ENCODE data around the gene EMILIN1. TPM values are rescaled to one million over a fixed set of nuclear protein-coding genes. Genes with fewer than 3 reads are reported as not detected.

EMILIN1 gene
- total and polyA plus RNA-seq, 2 of the 8 experiments (the other 6 are each of a cell fraction or from before 2014, with no cell fraction given), result 1.9 to 3.0 TPM

DNA sequence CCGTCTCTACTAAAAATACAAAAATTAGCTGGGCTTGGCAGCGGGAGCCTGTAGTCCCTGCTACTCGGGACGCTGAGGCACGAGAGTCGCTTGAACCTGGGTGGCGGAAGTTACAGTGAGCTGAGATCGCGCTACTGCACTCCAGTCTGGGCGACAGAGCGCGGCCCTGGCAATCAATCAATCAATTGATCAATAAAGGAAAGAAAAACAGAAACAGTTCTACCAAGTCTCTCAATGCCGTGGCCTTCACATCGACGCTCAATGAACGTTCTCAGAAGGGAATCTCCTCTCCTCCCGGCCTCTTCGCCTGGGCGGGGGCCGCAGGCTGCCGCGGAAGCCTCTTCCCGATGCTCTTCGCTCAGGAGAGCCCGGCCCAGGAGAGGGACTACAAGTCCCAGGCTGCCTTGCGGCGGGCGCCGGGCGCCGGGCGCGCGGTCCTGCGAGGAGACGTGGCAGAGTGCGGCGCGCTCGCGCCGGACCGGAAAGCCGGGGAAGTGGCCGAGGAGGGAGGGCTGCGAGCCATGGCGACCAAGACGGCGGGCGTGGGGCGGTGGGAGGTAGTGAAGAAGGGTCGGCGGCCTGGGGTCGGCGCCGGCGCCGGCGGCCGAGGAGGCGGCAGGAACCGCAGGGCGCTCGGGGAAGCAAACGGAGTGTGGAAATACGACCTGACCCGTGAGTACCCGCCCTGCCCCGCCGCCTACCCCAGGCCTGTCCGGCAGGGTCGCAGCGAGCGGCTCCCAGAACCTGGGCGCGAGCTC lies 45.7 kb upstream of the EMILIN1 start, which contains the start of gene TMEM214 (continued):
- TF ChIP-seq RFX5 (IDR thresholded peaks at IDR 0.05; ENCODE audit: borderline replicate concordance, low read depth, low read length), result no peak
- TF ChIP-seq JUND (IDR thresholded peaks at IDR 0.05; ENCODE audit: low read length), result no peak
- TF ChIP-seq, protein P1, sequence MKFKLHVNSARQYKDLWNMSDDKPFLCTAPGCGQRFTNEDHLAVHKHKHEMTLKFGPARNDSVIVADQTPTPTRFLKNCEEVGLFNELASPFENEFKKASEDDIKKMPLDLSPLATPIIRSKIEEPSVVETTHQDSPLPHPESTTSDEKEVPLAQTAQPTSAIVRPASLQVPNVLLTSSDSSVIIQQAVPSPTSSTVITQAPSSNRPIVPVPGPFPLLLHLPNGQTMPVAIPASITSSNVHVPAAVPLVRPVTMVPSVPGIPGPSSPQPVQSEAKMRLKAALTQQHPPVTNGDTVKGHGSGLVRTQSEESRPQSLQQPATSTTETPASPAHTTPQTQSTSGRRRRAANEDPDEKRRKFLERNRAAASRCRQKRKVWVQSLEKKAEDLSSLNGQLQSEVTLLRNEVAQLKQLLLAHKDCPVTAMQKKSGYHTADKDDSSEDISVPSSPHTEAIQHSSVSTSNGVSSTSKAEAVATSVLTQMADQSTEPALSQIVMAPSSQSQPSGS (IDR thresholded peaks at IDR 0.05; ENCODE audit: low read length), result no peak
- TF ChIP-seq, protein P2, sequence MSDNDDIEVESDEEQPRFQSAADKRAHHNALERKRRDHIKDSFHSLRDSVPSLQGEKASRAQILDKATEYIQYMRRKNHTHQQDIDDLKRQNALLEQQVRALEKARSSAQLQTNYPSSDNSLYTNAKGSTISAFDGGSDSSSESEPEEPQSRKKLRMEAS (IDR thresholded peaks at IDR 0.05), result peak; percentile 4; the same call in 1 of the 2 replicates
- peak; percentile 79 for TF ChIP-seq PHF8 (conservative IDR thresholded peaks at IDR 0.05; ENCODE audit: low read depth, low read length)
- TF ChIP-seq ASH2L (IDR thresholded peaks at IDR 0.05; ENCODE audit: low read length), result peak; percentile 23
- TF ChIP-seq TAF1 (IDR thresholded peaks at IDR 0.05; ENCODE audit: low read depth, low read length), result peak; percentile 63
- TF ChIP-seq MAFK (IDR thresholded peaks at IDR 0.05; ENCODE audit: low read depth, low read length), result no peak
- TF ChIP-seq NANOG (IDR thresholded peaks at IDR 0.05; ENCODE audit: insufficient read depth, low read depth, low read length, poor library complexity, severe bottlenecking), result no peak
- TF ChIP-seq TAF7 (optimal IDR thresholded peaks at IDR 0.05; ENCODE audit: borderline replicate concordance, low read depth, low read length), result no peak
- no peak for TF ChIP-seq CBX5 (IDR thresholded peaks at IDR 0.05; ENCODE audit: low read depth, low read length)
- TF ChIP-seq SIRT6 (IDR thresholded peaks at IDR 0.05; ENCODE audit: low read length), result no peak
- no peak for TF ChIP-seq NRF1 (IDR thresholded peaks at IDR 0.05; ENCODE audit: low read depth, low read length)
- TF ChIP-seq POLR2A (IDR thresholded peaks at IDR 0.05; ENCODE audit: control extremely low read depth in 1 of 2, low read depth in 2 of 2, low read length in 2 of 2), result peak in 1 of 2 experiments; percentile 76; a peak in 2 of 3 replicates
- TF ChIP-seq, protein P3, sequence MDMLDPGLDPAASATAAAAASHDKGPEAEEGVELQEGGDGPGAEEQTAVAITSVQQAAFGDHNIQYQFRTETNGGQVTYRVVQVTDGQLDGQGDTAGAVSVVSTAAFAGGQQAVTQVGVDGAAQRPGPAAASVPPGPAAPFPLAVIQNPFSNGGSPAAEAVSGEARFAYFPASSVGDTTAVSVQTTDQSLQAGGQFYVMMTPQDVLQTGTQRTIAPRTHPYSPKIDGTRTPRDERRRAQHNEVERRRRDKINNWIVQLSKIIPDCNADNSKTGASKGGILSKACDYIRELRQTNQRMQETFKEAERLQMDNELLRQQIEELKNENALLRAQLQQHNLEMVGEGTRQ (IDR thresholded peaks at IDR 0.05; ENCODE audit: low read length), result no peak
- no peak; the same call in 1 of the 2 replicates for TF ChIP-seq GABPA (IDR thresholded peaks at IDR 0.05; ENCODE audit: borderline replicate concordance, insufficient read depth, low read length)
- no peak for TF ChIP-seq CBX8 (IDR thresholded peaks at IDR 0.05; ENCODE audit: borderline replicate concordance, low read depth, low read length)

All from H1 (cell line).